GM20000 (cell line): ENCODE data around the gene SUCO.

Source experiments
- DNase-seq: peaks from one replicate; pipeline ENCODE4 v3.0.0; 2012; ENCODE audit warnings: low spot score
- CTCF ChIP-seq: IDR thresholded peaks from 2 replicates; pipeline ENCODE4 v1.5.1; 2012; ENCODE audit warnings: mild to moderate bottlenecking, control low read depth; ENCODE audit errors: extremely low read depth, missing control alignments

The SUCO gene

GRCh38 chr1:172547071-172547470 is 14.1 kb downstream of the SUCO start:
- no peak for TF ChIP-seq CTCF
- DNase-seq = no peak

- TF ChIP-seq CTCF = no peak
- no peak for DNase-seq
These were observed 16.8 kb downstream of the SUCO start for GRCh38 chr1:172549621-172550280.

GRCh38 chr1:172551279-172551678 is 18.3 kb downstream of the SUCO start:
- TF ChIP-seq CTCF = no peak
- no peak for DNase-seq

GRCh38 chr1:172554915-172555314 is 22.0 kb downstream of the SUCO start:
- no peak for DNase-seq
- no peak for TF ChIP-seq CTCF

- TF ChIP-seq CTCF = no peak
- no peak for DNase-seq
These were observed 23.5 kb downstream of the SUCO start for GRCh38 chr1:172556461-172556860.

GRCh38 chr1:172557270-172557669 is 24.3 kb downstream of the SUCO start:
- no peak for DNase-seq
- no peak for TF ChIP-seq CTCF

GRCh38 chr1:172559572-172560210 is 26.7 kb downstream of the SUCO start:
- TF ChIP-seq CTCF = no peak
- no peak for DNase-seq
